ENCODE data around the gene ASH1L. TPM values are rescaled to one million over a fixed set of nuclear protein-coding genes. Genes with fewer than 3 reads are reported as not detected.

Gene ASH1L
- total RNA-seq, 4 donors from 2014 or later = 43.7 to 57.1 (median 52.0) TPM

- ATAC-seq (no peak), DNase-seq (no peak)
- no peaks in the 10 kb centered on the region for H3K4me1 ChIP-seq
- intact Hi-C loops (cut with DNase I; ENCODE audit: low total_unique reads) (no loop called here), in situ Hi-C loops (cut with MboI; ENCODE audit: low sequenced_read_pairs in 4 of 4) (no loop called here)
- peaks cover 0 to 10% (median 5%) of the 10 kb centered on the region in 3 donors for H3K27me3 ChIP-seq
- H3K9me3 ChIP-seq = no peaks in the 10 kb centered on the region
- H3K36me3 ChIP-seq = no peaks in the 10 kb centered on the region
- no peak for TF ChIP-seq CTCF (IDR thresholded peaks at IDR 0.05 in 4 of 5, conservative IDR thresholded peaks at IDR 0.05 in 1 of 5)
- no peak for TF ChIP-seq POLR2A (IDR thresholded peaks at IDR 0.05)
- no peak overlapping the region for H3K27ac ChIP-seq
- H3K4me3 ChIP-seq = no peak overlapping the region
These were observed 261.9 kb downstream of the ASH1L start for GRCh38 chr1:155300553-155301329.

- ATAC-seq (no peak), DNase-seq (no peak)
- Histone ChIP-seq H3K4me3 (no peak overlapping the region), H3K9me3 (no peaks in the 10 kb centered on the region), H3K4me1 (no peaks in the 10 kb centered on the region), H3K27ac (no peak overlapping the region), H3K36me3 (no peaks in the 10 kb centered on the region), H3K27me3 (peaks cover 4 to 17% (median 12%) of the 10 kb centered on the region in 3 donors)
- intact Hi-C loops (cut with DNase I; ENCODE audit: low total_unique reads) = no loop called here
- TF ChIP-seq POLR2A (IDR thresholded peaks at IDR 0.05) (no peak), CTCF (IDR thresholded peaks at IDR 0.05 in 4 of 5, conservative IDR thresholded peaks at IDR 0.05 in 1 of 5) (no peak)
- in situ Hi-C loops (cut with MboI; ENCODE audit: low sequenced_read_pairs in 4 of 4) = no loop called here
These were observed 262.6 kb downstream of the ASH1L start for GRCh38 chr1:155300024-155300423.

GRCh38 chr1:155297384-155297783 lies 265.2 kb downstream of the ASH1L start:
- intact Hi-C loops (cut with DNase I; ENCODE audit: low total_unique reads) = no loop called here

GRCh38 chr1:155296661-155297060 lies 265.9 kb downstream of the ASH1L start:
- no peak for TF ChIP-seq CTCF (IDR thresholded peaks at IDR 0.05 in 4 of 5, conservative IDR thresholded peaks at IDR 0.05 in 1 of 5)
- TF ChIP-seq POLR2A (IDR thresholded peaks at IDR 0.05) = no peak
- in situ Hi-C loops (cut with MboI; ENCODE audit: low sequenced_read_pairs in 4 of 4) (no loop called here), intact Hi-C loops (cut with DNase I; ENCODE audit: low total_unique reads) (no loop called here)
- peaks cover 17 to 25% (median 24%) of the 10 kb centered on the region in 3 donors for H3K27me3 ChIP-seq
- no peak overlapping the region for H3K27ac ChIP-seq
- ATAC-seq (no peak), DNase-seq (no peak)
- no peaks in the 10 kb centered on the region for H3K36me3 ChIP-seq
- H3K4me1 ChIP-seq = no peaks in the 10 kb centered on the region
- no peak overlapping the region for H3K4me3 ChIP-seq
- H3K9me3 ChIP-seq = no peaks in the 10 kb centered on the region

More at GRCh38 chr1:155297384-155297783, 265.2 kb downstream of the ASH1L start:
- Histone ChIP-seq H3K27me3 (peaks cover 17 to 25% (median 24%) of the 10 kb centered on the region in 3 donors), H3K36me3 (no peaks in the 10 kb centered on the region), H3K9me3 (no peaks in the 10 kb centered on the region), H3K4me3 (no peak overlapping the region), H3K27ac (no peak overlapping the region), H3K4me1 (no peaks in the 10 kb centered on the region)
- in situ Hi-C loops (cut with MboI; ENCODE audit: low sequenced_read_pairs in 4 of 4) = no loop called here
- no peak for ATAC-seq
- TF ChIP-seq CTCF (IDR thresholded peaks at IDR 0.05 in 4 of 5, conservative IDR thresholded peaks at IDR 0.05 in 1 of 5) = no peak
- TF ChIP-seq POLR2A (IDR thresholded peaks at IDR 0.05) = no peak
- DNase-seq = no peak
